Measurements from ENCODE around the gene RNLS.
"Not testable (repeated sequence)": the region's sequence is repeated elsewhere in the genome, so short reads cannot be mapped to it uniquely, and the experiment has no call there.

The RNLS gene

DNA sequence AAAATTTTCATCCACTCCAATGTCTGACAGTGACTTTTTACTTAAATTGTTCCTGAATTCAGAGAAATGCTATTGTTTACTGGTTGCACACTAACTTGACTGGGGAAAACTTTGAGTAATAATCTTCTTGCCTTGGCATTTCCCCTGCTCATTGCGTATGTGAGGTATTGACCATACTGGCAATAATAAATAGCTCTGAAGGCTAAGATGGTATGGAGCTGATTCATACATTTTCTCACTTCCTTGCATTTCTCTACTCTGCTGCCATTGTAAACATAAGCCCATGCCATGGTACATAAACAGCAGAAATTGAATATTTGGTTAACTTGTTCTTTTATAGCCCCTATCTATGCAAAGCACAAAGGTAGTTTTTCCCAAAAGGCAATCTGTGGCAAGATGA, 290.0 kb downstream of the RNLS start:
- DNase-seq (ENCODE audit: low spot score), result no peak

GRCh38 chr10:88292185-88292514, 291.0 kb downstream of the RNLS start:
- DNase-seq (ENCODE audit: low spot score), result no peak

DNA sequence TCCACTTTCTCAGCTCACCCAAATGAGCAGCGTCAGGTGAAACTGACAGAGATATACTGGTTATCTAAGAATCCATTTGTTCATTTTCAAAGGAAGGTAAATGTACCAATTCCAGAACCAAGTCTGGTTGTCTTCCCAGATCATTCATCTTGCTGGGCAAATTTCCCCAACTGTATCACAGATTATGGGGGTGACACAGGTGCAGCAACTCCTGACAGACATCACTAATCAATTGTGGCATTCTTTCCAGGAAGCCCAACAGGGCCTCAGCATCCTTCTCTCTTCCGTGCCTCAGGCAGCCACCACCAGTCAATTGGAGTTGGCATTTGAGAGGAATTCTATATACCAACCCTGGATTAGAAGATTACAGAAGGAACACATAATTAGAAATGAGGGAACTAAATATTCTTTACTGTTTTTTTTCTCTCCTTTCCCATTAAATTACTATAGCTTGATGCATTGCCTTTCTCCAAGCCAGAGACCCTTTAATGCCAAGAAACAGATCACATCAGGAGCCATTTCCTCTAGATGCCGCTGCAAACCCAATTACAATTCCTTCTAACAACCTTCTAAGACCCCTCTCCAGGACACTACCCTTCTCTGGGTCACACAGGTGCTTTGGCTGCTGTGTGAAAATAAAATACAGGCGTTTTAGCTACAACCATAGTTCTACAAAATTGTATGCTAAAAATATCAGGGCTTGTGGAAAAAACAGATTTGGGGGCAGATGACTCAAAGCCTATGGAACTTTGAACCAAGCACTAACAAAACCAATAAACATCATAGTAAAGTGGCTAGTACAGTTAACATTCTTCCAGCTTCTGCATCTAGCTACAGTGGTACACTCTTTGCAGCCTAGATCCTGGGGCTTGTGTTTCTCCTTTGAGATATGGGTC, 291.6 kb downstream of the RNLS start:
- no peak for DNase-seq (ENCODE audit: low spot score)

DNA sequence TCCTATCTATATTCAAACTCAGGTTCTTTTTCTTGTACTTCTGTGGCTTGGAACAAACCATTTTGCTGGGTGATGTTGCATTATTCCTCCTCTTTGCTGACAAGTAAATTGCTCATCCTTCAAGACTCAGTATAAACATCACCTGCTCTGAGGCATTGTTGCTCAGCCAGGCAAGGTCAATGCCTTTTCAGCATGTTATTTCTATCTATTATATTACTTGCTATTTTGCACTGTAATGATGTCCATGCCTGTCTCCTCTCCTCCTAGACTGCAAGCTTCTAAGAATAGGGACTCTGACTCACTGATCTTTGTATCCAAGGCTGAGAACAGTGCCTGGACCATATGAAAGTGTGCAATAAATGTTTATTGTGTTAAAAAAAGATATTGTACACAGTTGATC, 293.8 kb downstream of the RNLS start:
- DNase-seq (ENCODE audit: low spot score), result no peak

DNA sequence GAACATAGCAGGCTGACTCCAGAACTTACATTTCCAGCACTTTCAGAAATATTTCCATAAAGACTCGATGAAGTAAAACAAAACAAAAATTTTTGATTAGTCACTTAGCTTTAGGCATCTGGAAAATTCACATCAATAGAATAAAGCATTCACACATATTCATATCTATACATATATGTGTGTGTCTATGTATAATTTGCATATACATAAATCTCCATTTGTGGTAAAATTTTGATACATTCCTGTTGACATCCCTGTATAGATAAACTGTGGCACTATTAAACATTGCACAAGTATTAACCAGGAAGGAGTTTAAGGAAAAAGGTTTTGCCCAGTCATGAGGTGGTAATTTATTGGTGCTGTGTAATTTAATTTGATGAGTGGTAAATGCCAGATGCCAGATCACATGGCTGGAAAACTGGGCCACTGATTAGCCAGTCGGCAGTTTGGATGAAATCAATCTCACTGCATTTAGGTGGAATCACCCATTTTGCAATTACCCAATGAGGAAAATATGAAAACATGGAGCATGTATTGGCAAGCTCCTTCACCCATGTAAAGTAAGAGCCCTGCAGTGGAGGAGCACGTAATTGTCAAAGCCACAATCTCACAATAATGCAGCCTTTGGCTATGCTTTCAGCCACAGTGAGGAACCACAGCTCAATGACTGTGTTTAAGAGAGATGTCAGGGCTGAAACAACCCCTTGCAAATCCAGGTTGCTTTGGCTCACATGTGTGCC, 294.6 kb downstream of the RNLS start:
- no peak for DNase-seq (ENCODE audit: low spot score)

GRCh38 chr10:88286030-88286429, 297.1 kb downstream of the RNLS start:
- no peak for DNase-seq (ENCODE audit: low spot score)

DNA sequence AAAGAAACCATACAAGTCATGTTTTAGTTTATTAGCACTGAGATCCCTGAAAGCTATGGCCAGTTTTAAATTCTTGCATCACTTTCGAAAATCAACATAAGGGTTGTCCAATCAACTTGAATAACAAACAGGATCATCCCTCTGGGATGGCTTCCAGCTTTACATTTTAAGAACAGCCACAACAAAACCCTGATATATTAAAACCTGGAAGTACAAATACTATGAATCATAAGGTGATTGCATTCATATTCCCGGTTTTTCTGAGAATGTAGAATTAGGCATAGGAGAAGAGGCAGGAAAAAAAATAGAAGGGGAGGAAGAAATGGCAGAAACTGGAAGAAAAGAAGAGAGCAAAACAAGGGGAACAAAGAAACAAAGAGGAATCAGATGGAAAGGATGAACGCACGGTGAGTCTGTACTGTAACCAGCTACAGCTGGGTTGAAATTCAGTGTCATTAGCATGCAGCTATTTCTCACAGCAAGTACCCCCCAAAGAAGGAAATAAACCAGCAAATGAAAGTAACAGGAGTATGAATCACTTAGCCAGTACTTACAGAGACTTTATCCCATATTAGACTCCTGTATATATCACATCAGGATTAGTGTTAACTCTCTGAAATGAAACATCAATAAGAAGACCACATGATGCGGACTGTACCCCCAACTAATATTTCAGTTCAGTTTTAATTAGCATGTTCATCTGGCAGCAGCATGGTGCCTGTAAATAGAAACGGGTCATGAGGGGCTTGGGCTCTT, 301.3 kb downstream of the RNLS start:
- DNase-seq (ENCODE audit: low spot score), result no peak

GRCh38 chr10:88280518-88280917, 302.6 kb downstream of the RNLS start:
- no peak for DNase-seq (ENCODE audit: low spot score)

DNA sequence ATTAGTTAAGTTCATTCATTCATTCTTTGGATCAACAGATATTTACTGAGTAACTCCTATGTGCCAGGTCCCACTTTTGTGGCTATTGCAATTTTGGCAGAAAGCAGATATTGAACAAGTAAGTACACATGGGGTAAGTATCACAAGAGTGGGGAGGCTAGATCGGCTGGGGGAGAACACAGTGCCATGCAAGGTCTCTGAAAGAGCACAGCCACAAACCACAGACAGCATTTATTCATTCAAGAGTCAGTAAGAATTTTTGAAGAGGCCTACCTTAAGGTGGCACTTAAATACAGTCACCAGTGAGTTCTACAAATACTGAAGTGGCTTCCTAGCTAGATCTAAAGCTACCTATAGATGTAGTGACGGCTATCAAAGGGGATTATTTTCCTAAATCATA, 304.2 kb downstream of the RNLS start:
- no peak for DNase-seq (ENCODE audit: low spot score)

DNA sequence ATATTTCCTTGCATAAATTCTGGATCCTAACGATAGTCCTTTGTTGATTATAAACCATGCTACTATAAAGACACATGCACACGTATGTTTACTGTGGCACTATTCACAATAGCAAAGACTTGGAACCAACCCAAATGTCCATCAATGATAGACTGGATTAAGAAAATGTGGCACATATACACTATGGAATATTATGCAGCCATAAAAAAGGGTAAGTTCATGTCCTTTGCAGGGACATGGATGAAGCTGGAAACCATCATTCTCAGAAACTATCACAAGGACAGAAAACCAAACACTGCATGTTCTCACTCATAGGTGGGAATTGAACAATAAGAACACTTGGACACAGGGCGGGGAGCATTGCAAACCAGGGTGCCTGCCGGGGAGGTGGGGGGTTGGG, 306.2 kb downstream of the RNLS start:
- not testable (repeated sequence) for DNase-seq (ENCODE audit: low spot score)

DNA sequence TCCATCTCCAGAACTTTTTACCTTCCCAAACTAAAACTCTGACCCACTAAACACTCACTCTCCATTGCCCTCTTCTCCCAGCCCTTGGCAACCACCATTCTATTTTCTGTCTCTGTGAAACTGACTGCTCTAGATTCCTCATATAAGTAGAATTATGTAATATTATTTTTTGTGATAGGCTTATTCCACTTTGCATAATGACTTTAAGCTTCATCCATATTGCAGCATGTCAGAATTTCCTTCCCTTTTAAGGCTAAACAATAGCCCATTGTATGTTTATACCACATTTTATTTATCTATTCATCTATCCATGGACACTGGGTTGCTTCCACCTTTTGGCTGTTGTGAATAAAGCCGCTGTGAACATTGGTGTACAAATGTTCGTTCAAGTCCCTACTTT, 308.8 kb downstream of the RNLS start:
- DNase-seq (ENCODE audit: low spot score), result no peak

DNA sequence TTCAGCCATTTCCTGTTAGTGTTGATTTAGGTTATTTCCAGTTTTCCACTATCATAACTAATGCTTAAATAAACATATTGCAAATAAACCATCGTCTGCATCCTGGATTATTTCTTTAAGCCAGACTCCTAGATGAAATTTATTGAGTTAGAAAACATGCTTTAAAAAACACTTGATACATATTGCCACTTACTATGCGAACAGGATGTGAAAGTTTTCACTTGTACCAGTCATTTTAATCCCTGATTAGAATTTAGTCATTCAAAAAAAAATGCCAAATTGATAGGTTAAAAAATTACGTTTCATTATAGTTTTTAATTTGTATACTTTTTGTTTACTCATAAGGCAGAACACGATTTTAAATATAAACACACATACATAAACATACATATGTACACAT, 309.6 kb downstream of the RNLS start:
- no peak for DNase-seq (ENCODE audit: low spot score)

DNA sequence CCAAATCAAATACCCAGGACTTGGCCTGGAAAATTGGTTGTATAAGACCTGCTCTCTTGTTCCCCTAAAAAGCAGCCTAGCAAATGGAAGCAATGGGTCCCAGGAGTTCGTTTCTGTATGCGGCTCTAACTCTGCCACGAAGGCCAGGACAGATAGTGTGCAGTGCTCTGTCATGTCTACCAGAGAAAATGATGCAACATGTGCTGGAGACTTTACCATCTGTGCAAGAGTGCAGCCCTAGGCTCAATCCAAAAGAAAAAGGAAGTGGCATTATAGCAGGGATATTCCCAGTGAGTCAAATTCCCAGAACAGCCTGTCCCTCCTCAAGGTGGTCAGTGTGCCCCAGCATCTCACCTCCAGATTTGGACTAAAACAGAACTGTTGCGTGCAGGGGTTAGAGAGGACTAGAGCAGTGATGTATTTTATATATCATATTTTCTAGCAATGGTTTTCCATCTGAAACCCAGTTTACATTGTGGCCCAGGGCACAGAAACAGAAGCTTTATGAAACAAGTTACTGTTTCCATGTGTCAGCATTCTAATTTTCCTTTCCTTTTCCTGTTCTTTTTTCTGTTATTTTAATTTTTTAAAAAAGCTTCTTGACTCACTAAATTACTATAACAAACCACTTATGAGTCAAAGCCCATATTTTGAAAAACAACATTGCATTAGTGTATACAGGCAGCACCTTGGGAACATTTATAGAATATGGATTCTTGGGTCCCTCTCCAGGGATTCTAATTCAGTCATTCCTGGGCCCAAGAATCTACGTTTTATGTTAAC, 311.2 kb downstream of the RNLS start:
- no peak for DNase-seq (ENCODE audit: low spot score)

DNA sequence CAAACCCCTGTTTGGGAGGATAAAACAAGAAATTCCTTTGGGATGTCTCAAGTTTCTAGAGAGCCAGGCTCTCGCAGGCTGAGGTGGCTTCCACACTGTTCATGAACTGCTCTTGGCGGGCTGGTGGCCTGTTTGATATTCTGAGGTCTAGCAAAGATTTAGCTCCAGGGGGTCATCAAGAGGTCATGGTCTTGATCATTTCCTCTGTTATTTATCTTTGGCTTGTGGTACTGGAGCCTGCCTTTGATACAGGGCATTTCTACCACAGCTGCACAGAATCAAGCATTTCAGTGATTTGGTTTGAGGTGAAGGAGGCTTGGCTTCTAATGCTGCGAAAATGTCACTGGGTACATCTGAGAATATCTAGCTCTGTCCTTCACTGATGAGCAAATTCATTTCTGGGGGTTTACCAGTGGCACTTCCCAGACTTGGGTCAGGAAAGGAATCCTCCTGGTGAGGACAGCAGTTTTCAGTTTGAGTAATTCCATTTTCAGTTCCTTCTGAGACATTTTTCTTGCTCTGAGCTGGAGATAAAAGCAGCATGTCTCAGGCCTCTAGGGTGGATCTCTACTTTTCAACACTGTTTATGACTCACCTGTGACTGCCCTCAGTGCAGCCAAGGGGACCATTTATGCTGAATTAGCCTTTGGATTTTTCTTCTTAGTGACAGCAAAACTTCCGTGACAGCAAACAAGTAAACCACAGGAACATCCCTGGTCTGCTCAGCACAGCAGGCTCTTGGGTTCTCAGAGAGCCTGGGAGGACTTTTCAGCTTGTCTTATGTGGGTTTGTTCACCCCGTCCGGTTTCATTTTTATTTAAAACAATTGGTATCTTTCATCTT, 312.0 kb downstream of the RNLS start:
- no peak for DNase-seq (ENCODE audit: low spot score)

DNA sequence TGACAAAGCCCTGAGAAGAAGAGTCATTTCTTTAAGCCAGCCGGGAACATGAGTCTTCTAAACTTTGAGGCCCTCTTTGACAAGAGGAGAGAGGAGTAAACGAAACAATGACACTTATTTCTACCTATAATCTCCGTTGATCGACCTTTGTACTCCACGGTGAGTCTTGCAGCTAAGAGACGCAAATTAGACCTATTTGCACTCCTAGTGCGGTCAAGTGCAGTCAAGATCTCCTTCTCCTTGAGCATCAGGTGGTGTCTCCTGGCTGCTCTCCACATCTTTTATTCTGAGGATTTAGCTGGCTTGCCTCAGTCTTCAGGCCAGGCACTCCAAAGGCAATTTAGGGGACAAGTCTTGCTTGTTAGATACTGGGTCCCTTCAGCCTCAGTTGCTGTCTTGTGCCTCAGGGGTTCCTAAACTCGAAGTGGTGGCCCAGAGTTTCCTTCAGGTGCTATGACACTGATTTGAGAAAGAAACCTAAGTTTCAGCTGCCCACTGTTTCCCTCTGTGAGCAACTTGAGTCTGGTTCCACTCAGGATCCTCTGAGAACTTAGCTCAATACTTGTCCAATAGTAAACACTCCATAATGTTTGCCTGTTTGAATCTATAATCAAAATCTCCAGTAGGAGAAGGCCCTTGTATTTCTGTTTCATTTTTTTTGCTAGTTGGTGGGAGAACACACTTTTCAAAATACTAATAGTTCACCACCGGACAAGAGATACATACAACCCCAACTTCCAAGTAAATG, 312.9 kb downstream of the RNLS start:
- DNase-seq (ENCODE audit: low spot score), result no peak

DNA sequence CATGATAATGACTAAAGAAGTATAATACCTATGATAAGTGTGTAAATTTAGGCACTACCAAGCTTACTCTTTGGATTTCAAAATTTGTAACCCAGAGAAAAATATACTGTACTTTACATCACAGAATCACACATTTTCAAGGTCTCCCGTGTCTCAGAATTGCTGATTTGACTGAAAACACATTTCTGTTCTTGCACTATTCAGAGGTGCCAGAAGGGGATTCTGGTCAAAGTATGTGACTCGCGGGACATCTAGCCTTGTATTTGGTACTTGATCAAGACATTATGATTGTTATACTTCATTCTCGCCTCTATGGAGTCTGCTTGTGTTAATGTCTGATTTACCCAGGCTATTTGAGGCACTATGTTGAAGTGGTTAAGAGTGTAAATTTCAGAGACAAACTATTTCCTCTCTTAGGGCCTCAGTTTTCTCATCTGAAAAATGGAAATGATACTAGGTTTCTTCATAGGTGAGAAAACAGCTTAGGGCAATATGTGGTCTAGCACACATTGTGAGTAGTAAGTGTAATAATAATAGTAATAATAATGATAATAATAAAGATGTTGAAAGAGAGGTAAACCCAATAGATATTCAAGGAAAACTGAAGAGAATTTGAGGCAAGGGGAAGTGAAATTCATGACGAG, 320.4 kb downstream of the RNLS start:
- DNase-seq (ENCODE audit: low spot score), result no peak

GRCh38 chr10:88261152-88261551, 322.0 kb downstream of the RNLS start:
- DNase-seq (ENCODE audit: low spot score), result no peak

DNA sequence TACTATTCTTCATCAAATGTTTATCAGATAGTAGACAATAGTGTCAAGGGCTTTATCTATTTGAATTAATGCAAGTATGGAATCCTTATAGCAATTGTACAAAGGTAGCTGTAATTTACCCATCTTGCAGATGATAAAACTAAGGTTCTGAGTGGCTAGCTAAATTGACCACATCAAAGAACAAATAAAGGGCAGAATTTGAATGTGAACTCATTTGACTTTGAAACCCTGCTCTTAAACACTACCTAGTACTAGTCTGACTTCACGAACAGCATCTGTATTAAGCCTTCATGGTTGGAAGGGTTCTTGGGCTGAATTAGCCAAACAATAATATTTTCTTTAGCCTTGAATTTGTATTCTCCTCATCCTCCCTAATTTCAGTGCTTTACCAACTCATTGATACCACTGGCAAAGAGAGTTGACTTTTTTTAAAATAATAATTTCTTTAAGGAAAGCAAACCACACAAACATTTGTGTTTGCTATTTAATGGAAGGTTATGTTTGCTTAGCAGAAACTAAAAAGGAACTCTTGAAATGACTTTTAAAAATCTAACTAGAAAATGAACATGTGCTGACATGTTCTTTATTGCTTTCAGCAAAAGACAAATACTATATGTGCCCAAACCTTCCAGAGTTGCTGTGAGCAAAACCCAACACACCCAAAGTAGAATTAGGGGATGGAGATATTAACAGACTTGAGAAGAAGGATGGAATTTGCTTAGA, 322.6 kb downstream of the RNLS start:
- no peak for DNase-seq (ENCODE audit: low spot score)

GRCh38 chr10:88259381-88259780, 323.7 kb downstream of the RNLS start:
- DNase-seq (ENCODE audit: low spot score), result no peak

Data from hematopoietic multipotent progenitor cell treated with erythropoietin and hydrocortisone succinate and interleukin-3 and kit ligand, for 17 days (in vitro differentiated cells).